ENCODE results near the gene OR4D2. TPM values are rescaled to one million over a fixed set of nuclear protein-coding genes. Genes with fewer than 3 reads are reported as not detected.

OR4D2 gene
- polyA plus RNA-seq, 3 donors, result not detected

- no peak overlapping the region for H3K4me3 Mint-ChIP-seq
- Histone ChIP-seq H3K27ac (ENCODE audit: low read depth in 1 of 2, low read length in 2 of 2) (no peak overlapping the region), H3K9ac (ENCODE audit: insufficient read depth, low read length, poor library complexity, severe bottlenecking) (no peak overlapping the region), H3K27me3 (ENCODE audit: control insufficient read depth in 2 of 2, insufficient read depth in 2 of 2, low read length in 2 of 2) (no peaks in the 10 kb centered on the region), H3K4me3 (replicated peaks in 1 of 3; ENCODE audit: low read depth in 2 of 3, low read length in 3 of 3) (no peak overlapping the region), H3K9me3 (replicated peaks in 1 of 2; ENCODE audit: control insufficient read depth in 1 of 2, insufficient read depth in 1 of 2, low read length in 2 of 2) (no peaks in the 10 kb centered on the region), H2AFZ (ENCODE audit: insufficient read depth, low read depth, low read length, poor library complexity, severe bottlenecking) (no peak overlapping the region), H3K36me3 (replicated peaks in 1 of 2; ENCODE audit: control insufficient read depth in 1 of 2, insufficient read depth in 2 of 2, low read length in 2 of 2) (no peaks in the 10 kb centered on the region), H3K79me2 (ENCODE audit: insufficient read depth, low read length) (no peaks in the 10 kb centered on the region), H4K20me1 (ENCODE audit: insufficient read depth, low read length) (no peaks in the 10 kb centered on the region), H3K4me2 (replicated peaks; ENCODE audit: extremely low read depth, low read length, poor library complexity, severe bottlenecking) (no peak overlapping the region), H3K4me1 (ENCODE audit: control insufficient read depth in 1 of 2, insufficient read depth in 2 of 2, low read length in 2 of 2) (peaks cover 0 to 4% of the 10 kb centered on the region in 2 donors)
- H3K36me3 Mint-ChIP-seq, result no peaks in the 10 kb centered on the region
- no peak for DNase-seq
- peaks cover 20% of the 10 kb centered on the region for H3K4me1 Mint-ChIP-seq
- H3K27me3 Mint-ChIP-seq (ENCODE audit: low read depth in 3 of 3), result peaks cover 9 to 15% (median 14%) of the 10 kb centered on the region in 3 donors
- no peak overlapping the region for H3K27ac Mint-ChIP-seq
- intact Hi-C loops (cut with micrococcal nuclease), result no loop called here
- peaks cover 0 to 4% (median 0%) of the 10 kb centered on the region in 7 donors for H3K9me3 Mint-ChIP-seq
- 94% methylated on average over 6 of the region's 6 CpGs for WGBS (ENCODE audit: insufficient coverage)
- TF ChIP-seq CTCF (IDR thresholded peaks at IDR 0.05), result no peak
Observed at GRCh38 chr17:58187063-58187462, 20.3 kb downstream of the OR4D2 start.

GRCh38 chr17:58187675-58188074, 20.9 kb downstream of the OR4D2 start:
- Histone ChIP-seq H3K27ac (ENCODE audit: low read depth in 1 of 2, low read length in 2 of 2) (no peak overlapping the region), H3K27me3 (ENCODE audit: control insufficient read depth in 2 of 2, insufficient read depth in 2 of 2, low read length in 2 of 2) (no peaks in the 10 kb centered on the region), H3K36me3 (replicated peaks in 1 of 2; ENCODE audit: control insufficient read depth in 1 of 2, insufficient read depth in 2 of 2, low read length in 2 of 2) (no peaks in the 10 kb centered on the region), H2AFZ (ENCODE audit: insufficient read depth, low read depth, low read length, poor library complexity, severe bottlenecking) (no peak overlapping the region), H4K20me1 (ENCODE audit: insufficient read depth, low read length) (no peaks in the 10 kb centered on the region), H3K9me3 (replicated peaks in 1 of 2; ENCODE audit: control insufficient read depth in 1 of 2, insufficient read depth in 1 of 2, low read length in 2 of 2) (no peaks in the 10 kb centered on the region), H3K4me2 (replicated peaks; ENCODE audit: extremely low read depth, low read length, poor library complexity, severe bottlenecking) (no peak overlapping the region), H3K4me1 (ENCODE audit: control insufficient read depth in 1 of 2, insufficient read depth in 2 of 2, low read length in 2 of 2) (peaks cover 0 to 4% of the 10 kb centered on the region in 2 donors), H3K79me2 (ENCODE audit: insufficient read depth, low read length) (no peaks in the 10 kb centered on the region), H3K4me3 (replicated peaks in 1 of 3; ENCODE audit: low read depth in 2 of 3, low read length in 3 of 3) (no peak overlapping the region), H3K9ac (ENCODE audit: insufficient read depth, low read length, poor library complexity, severe bottlenecking) (no peak overlapping the region)
- TF ChIP-seq CTCF (IDR thresholded peaks at IDR 0.05), result no peak
- intact Hi-C loops (cut with micrococcal nuclease), result no loop called here
- H3K27ac Mint-ChIP-seq, result no peak overlapping the region
- H3K36me3 Mint-ChIP-seq, result no peaks in the 10 kb centered on the region
- DNase-seq, result no peak
- peaks cover 9 to 15% (median 14%) of the 10 kb centered on the region in 3 donors for H3K27me3 Mint-ChIP-seq (ENCODE audit: low read depth in 3 of 3)
- peaks cover 20% of the 10 kb centered on the region for H3K4me1 Mint-ChIP-seq
- WGBS (ENCODE audit: insufficient coverage), result 53% methylated on average over 3 of the region's 7 CpGs
- H3K9me3 Mint-ChIP-seq, result peaks cover 0 to 4% (median 0%) of the 10 kb centered on the region in 7 donors
- no peak overlapping the region for H3K4me3 Mint-ChIP-seq

Measured in CD14-positive monocyte (primary cell).